Retinal pigment epithelial cell (primary cell): Measurements from ENCODE around the gene NT5DC3.

Source experiments
- DNase-seq: peaks from one replicate; pipeline ENCODE4 v3.0.0-alpha.2; 2010; ENCODE audit warnings: low read depth
- H3K4me3 ChIP-seq: 2 replicates; pipeline ENCODE4 v1.5.1; 2011; ENCODE audit warnings: mild to moderate bottlenecking, low read length, control low read depth, moderate library complexity
- TF ChIP-seq, protein P1 (sequence below): conservative IDR thresholded peaks from 2 replicates; pipeline ENCODE4 v1.5.1; 2011; ENCODE audit warnings: low read depth, low read length, control low read depth, inconsistent platforms

NT5DC3 gene

GRCh38 chr12:103780992-103781391 is 60.0 kb downstream of the NT5DC3 start:
- no peak overlapping the region for H3K4me3 ChIP-seq
- no peak for DNase-seq
- TF ChIP-seq, protein P1, sequence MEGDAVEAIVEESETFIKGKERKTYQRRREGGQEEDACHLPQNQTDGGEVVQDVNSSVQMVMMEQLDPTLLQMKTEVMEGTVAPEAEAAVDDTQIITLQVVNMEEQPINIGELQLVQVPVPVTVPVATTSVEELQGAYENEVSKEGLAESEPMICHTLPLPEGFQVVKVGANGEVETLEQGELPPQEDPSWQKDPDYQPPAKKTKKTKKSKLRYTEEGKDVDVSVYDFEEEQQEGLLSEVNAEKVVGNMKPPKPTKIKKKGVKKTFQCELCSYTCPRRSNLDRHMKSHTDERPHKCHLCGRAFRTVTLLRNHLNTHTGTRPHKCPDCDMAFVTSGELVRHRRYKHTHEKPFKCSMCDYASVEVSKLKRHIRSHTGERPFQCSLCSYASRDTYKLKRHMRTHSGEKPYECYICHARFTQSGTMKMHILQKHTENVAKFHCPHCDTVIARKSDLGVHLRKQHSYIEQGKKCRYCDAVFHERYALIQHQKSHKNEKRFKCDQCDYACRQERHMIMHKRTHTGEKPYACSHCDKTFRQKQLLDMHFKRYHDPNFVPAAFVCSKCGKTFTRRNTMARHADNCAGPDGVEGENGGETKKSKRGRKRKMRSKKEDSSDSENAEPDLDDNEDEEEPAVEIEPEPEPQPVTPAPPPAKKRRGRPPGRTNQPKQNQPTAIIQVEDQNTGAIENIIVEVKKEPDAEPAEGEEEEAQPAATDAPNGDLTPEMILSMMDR = no peak

DNA sequence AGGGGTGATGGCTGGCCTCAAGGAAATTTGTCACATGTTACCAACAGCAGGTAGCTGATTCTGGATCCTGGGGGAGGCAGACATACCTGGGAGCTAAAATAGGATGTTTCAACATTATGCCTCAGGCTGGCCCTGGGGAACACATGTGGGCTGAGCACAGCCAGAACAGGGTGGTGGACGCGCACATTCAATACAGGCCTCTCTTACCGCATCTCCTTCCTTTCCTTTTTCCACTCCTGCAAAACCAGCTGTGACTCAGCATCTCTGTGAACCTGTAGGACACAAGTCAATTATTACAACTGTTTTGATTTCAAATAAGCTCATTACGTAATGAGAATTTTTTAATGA is 61.0 kb downstream of the NT5DC3 start:
- no peak for DNase-seq
- TF ChIP-seq, protein P1 = no peak
- no peak overlapping the region for H3K4me3 ChIP-seq

- TF ChIP-seq, protein P1 = no peak
- no peak for DNase-seq
- H3K4me3 ChIP-seq = no peak overlapping the region
Measured at GRCh38 chr12:103779410-103780092, 61.5 kb downstream of the NT5DC3 start.

- DNase-seq = no peak
- TF ChIP-seq, protein P1 = no peak
- H3K4me3 ChIP-seq = no peak overlapping the region
Measured at GRCh38 chr12:103778781-103779180, 62.3 kb downstream of the NT5DC3 start.

DNA sequence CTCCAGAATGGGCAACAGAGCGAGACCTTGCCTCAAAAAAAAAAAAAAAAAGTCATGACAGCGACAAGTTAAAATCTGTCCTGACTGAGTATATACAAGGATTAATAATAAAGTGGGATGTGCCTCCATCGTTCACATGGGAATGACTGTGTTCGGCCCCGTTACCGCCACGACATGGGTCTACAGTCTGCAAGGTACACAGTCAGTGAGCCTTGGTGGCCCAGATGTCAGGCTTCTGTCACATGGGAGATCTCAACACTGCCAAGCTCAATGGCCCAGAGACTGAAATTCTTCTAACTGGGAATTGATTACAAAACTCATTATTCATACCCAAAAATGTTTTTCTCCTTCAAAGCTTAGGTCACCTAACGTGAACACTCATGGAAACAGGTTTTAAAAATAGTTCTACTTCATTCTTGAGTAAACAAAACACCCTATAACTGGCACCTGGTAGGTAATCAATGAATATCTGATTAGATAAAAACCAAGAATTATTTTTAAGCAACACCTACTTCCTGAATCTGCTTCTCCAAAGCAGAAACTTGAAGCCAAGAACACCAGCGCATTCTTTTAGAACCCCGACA is 66.0 kb downstream of the NT5DC3 start:
- no peak overlapping the region for H3K4me3 ChIP-seq
- TF ChIP-seq, protein P1 = no peak
- no peak for DNase-seq

DNA sequence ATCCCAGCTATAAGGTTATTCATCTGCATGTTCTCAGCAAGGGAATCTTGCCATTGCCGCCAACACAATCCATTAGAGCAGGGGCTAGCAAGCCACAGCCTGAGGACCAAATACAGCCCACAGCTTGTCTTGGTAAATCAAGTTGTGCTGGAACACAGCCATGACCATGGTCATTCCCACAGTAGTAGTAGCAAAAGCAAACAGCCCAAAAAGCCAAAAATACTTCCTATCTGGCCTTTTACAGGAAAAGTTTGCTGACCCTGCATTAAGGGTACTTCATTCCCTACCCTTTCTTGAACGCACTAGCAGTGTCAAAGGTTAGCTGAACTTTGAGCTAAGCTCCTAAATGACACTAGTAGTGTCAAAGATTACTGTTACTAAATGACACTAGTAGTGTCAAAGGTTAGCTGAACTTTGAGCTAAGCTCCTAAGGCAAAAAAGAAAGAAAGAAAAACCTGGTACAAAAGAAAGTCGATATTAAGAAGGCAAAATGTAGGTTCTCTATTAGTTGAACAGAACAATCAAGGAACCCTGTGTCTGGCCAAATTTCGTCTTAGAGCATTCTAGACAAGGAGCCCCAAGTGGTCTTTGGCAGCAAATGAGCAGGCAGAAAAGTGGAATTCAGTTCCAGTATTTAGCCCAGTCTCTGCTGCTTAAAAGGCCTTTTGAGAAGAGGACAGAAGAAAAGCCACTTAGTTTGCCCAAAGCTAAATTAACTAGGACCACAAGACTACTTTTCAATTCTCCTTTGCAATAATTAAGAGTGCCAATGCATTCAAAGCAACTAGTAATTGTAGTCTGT is 67.7 kb downstream of the NT5DC3 start:
- TF ChIP-seq, protein P1 = no peak
- DNase-seq = no peak
- no peak overlapping the region for H3K4me3 ChIP-seq
